MM.1S (cell line): Measurements from ENCODE around the gene SH3BP1.

Experiments
- EZH2phosphoT487 ChIP-seq: fragments of 300-600 bp; sonication (generic); IDR thresholded peaks from 2 replicates; pipeline ENCODE4 v1.6.1; 2018; ENCODE audit warnings: antibody characterized with exemption, low read length
- TF ChIP-seq, protein P1 (sequence below): fragments of 300-600 bp; sonication (generic); IDR thresholded peaks from 2 replicates; pipeline ENCODE4 v1.5.1; 2016; ENCODE audit warnings: antibody characterized with exemption, low read length, mixed read lengths

DNA sequence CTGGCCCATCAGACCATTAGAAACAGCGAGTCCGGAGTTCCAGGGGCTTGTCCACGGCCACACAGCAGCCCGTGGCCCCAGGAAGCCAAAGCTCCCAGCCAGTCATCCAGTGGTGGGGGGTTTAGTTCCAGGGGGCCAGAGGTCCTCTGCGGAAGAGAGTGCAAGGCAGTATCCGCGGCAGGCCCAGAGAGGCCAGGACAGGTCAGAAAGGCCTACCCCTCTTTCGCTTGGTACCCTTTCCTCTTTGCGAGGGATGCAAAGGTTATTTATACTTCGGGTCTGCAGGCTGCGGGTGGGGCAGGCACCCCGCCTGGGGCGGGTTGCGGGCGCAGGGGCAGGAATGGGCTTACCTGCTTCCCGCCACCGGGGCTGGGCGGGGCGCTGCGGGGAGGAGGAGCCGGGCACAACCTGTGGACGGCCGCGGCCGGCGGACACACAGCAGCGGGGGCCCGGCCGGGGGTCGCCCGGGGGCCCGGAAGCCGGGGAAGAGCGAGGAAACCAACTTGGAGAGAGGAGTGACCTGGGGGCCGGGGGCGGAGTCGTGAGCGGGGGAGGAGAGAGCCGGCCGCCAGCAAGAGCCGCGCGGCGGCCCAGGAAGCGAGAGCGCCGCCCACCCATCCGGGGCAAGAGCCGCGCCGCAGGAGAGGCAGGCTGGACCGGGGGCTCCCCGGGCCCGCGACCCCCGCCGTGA is at the start of gene SH3BP1:
- TF ChIP-seq, protein P1, sequence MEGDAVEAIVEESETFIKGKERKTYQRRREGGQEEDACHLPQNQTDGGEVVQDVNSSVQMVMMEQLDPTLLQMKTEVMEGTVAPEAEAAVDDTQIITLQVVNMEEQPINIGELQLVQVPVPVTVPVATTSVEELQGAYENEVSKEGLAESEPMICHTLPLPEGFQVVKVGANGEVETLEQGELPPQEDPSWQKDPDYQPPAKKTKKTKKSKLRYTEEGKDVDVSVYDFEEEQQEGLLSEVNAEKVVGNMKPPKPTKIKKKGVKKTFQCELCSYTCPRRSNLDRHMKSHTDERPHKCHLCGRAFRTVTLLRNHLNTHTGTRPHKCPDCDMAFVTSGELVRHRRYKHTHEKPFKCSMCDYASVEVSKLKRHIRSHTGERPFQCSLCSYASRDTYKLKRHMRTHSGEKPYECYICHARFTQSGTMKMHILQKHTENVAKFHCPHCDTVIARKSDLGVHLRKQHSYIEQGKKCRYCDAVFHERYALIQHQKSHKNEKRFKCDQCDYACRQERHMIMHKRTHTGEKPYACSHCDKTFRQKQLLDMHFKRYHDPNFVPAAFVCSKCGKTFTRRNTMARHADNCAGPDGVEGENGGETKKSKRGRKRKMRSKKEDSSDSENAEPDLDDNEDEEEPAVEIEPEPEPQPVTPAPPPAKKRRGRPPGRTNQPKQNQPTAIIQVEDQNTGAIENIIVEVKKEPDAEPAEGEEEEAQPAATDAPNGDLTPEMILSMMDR, result no peak
- TF ChIP-seq EZH2phosphoT487, result no peak
